NCI-H146 treated with DMSO at 0.1 percent for 48 hours (cell line): Measurements from ENCODE around the gene INTS12.
A peak's percentile ranks its signal among the peaks of the same experiment; 100 is the strongest.
"Not testable (repeated sequence)": the region's sequence is repeated elsewhere in the genome, so short reads cannot be mapped to it uniquely, and the experiment has no call there.

Experiments
- DNase-seq: peaks from one replicate; lab custom pipeline; 2025; ENCODE audit not compliant: unreplicated experiment; lab: John Stamatoyannopoulos, UW

The INTS12 gene

GRCh38 chr4:105708181-105709080, at the start of gene INTS12, which contains the start of gene GSTCD:
TSS of gene INTS12 (minus strand) at chr4:105708689. CDS start at chr4:105700005, 8,684 bp downstream.
TSS of gene GSTCD (plus strand) at chr4:105708784. CDS start at chr4:105717614, 8,830 bp downstream.
- peak; percentile 14 for DNase-seq

GRCh38 chr4:105755375-105755774, 46.9 kb upstream of the INTS12 start:
- DNase-seq = no peak

GRCh38 chr4:105753361-105753760, 44.9 kb upstream of the INTS12 start:
- DNase-seq = no peak

- no peak for DNase-seq
Measured at GRCh38 chr4:105751718-105752299, 43.3 kb upstream of the INTS12 start.

- no peak for DNase-seq
Measured at GRCh38 chr4:105748222-105748621, 39.7 kb upstream of the INTS12 start.

- DNase-seq = no peak
Measured at GRCh38 chr4:105741548-105741947, 33.1 kb upstream of the INTS12 start.

GRCh38 chr4:105735217-105735616, 26.7 kb upstream of the INTS12 start:
- not testable (repeated sequence) for DNase-seq

GRCh38 chr4:105729895-105730294, 21.4 kb upstream of the INTS12 start:
- DNase-seq = not testable (repeated sequence)

GRCh38 chr4:105725623-105726022, 17.1 kb upstream of the INTS12 start:
- DNase-seq = no peak

- DNase-seq = no peak
Measured at GRCh38 chr4:105719204-105719603, 10.7 kb upstream of the INTS12 start.

GRCh38 chr4:105715692-105716278, 7.3 kb upstream of the INTS12 start:
- DNase-seq = no peak

GRCh38 chr4:105714932-105715331, 6.4 kb upstream of the INTS12 start:
- no peak for DNase-seq

GRCh38 chr4:105714071-105714521, 5.6 kb upstream of the INTS12 start:
- no peak for DNase-seq

- DNase-seq = no peak
Measured at GRCh38 chr4:105712766-105713165, 4.3 kb upstream of the INTS12 start.

- no peak for DNase-seq
Measured at GRCh38 chr4:105710678-105711077, 2.2 kb upstream of the INTS12 start.

GRCh38 chr4:105710012-105710600, 1.6 kb upstream of the INTS12 start:
- DNase-seq = no peak

GRCh38 chr4:105709081-105709450, 577 bp upstream of the INTS12 start:
- no peak for DNase-seq

- no peak for DNase-seq
Measured at GRCh38 chr4:105707782-105708180, 708 bp downstream of the INTS12 start.

- no peak for DNase-seq
Measured at GRCh38 chr4:105698607-105699006, 9.9 kb downstream of the INTS12 start.

GRCh38 chr4:105695832-105696231, 12.7 kb downstream of the INTS12 start:
- DNase-seq = not testable (repeated sequence)

GRCh38 chr4:105694812-105695211, 13.7 kb downstream of the INTS12 start:
- DNase-seq = not testable (repeated sequence)
